GM21367 (cell line): ENCODE measurements around the gene MEI4.
"Not testable (repeated sequence)": the region's sequence is repeated elsewhere in the genome, so short reads cannot be mapped to it uniquely, and the experiment has no call there.

Experiments
- ATAC-seq: cut with Tn5 transposase; IDR thresholded peaks from one replicate; pipeline ENCODE4 v1.9.1; 2021; ENCODE audit not compliant: unreplicated experiment

MEI4 gene

GRCh38 chr6:77813090-77813489, 160.3 kb downstream of the MEI4 start:
- ATAC-seq = no peak

- no peak for ATAC-seq
Measured at GRCh38 chr6:77814119-77814518, 161.3 kb downstream of the MEI4 start.

DNA sequence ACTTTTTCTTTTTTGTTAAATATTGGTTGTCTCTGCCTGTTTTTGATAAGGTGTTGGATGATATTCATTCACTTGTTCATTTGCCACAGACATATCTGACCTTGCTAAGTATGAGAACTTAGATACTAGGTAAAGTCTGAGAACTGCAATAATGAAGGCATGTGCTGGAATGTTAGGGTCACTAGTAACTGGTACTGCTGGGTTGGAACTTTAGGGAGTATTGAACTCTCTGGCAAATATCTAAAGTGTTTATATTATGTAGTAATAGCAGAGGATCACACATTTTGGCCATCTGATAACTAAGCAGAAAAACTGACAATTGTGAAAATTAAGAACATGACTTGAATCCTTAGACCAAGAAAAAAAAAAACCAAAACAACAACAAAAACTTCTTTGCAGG, 162.7 kb downstream of the MEI4 start:
- no peak for ATAC-seq

- no peak for ATAC-seq
Measured at GRCh38 chr6:77816766-77817270, 164.0 kb downstream of the MEI4 start.

GRCh38 chr6:77822265-77822664, 169.4 kb downstream of the MEI4 start:
- ATAC-seq = no peak

GRCh38 chr6:77825204-77825603, 172.4 kb downstream of the MEI4 start:
- ATAC-seq = no peak

DNA sequence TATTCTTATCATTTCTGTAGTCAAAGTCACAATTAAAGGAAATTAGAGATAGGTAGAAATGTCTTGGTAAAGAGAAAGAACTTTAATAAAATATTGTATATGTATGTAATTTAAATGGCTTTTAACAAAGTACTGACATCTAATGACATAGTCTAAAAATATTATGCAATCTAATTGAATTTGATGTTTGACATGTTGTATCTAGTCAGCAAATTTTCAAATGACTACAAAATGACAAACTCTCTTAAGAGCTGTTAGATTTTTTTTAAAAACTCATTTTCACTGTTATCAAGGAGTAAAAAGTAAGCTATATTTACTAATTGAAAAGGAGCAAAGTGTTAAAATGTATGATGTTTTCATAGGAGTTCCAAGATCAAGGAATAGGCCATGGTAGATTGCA, 176.9 kb downstream of the MEI4 start:
- ATAC-seq = no peak

- not testable (repeated sequence) for ATAC-seq
Measured at GRCh38 chr6:77833749-77834148, 180.9 kb downstream of the MEI4 start.

DNA sequence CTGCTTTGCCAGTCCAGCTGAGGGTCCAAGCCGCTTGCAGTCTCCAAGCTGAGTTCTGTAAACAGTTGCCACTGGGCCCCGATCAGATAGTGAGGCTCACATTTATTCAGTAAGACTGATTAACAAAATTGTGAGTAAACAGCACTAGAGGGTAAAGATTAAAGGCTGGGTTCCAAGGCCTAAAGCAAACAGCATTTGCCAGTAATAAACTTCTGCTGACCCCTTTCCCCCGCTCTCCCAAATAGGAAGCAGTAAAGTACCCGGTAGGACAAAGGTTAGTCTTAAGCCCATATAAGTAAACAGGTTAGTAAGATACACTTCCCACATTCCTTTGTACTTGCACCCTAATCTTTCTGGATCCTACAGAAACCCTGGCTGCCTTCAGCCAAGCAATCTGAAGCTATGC, 181.8 kb downstream of the MEI4 start:
- no peak for ATAC-seq

GRCh38 chr6:77837034-77837784, 184.4 kb downstream of the MEI4 start:
- no peak for ATAC-seq

DNA sequence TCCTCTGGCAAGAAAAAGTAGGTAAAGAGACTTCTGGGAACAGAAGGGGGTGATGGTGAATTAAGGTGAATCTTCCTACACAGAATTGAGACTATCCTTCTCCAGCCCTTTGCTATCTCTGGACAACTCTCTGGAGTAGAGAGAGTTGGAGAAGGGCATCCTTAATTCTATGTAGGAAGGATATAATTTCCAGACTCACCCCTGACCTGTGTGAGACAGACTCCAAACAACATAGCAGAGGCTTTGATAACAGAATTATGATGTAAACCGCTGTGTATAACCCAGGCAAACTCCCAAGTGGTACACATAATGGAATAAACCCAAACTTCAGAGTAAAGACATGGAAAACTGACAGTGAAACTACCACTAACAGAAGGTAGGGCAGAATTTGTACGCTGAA, 186.5 kb downstream of the MEI4 start:
- ATAC-seq = no peak

DNA sequence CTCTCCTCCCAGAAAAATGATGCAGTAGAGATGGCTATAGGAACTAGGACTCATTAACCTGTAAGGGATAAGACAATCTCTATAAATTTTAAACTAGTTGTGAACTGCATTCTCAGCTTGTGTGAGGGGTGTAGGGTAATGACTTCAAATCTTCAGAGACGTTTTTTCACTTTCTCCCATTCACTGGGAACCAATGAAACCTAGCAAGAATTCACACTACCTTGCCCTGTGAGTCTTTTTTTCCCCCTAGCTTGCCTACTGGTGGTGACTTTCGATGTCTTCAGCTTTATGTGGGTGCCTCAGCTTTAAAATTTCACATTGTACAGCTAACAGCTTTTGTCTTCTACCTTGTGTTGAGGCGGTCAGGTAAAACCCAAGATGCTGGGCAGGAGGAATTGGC, 192.0 kb downstream of the MEI4 start:
- ATAC-seq = no peak

GRCh38 chr6:77853401-77853800, 200.6 kb downstream of the MEI4 start:
- no peak for ATAC-seq

DNA sequence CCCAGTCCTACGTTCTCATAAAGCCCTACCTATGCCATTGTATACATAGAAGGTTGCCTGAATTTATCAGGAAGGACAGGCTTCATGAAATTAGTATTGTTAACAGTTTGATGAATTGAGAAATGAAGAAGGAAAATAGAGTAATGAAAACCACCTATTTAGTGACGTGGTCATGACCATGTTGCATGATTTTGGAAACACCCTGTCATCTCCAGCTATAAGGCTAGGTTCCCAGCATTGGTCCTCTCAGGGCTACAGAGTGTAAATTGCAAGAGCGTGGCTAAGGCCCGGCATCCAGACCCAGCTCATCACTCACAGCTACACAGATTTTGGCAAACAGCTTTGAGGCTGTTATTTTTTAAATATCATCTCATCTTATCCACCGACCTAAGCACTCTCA, 203.6 kb downstream of the MEI4 start:
- no peak for ATAC-seq

- no peak for ATAC-seq
Measured at GRCh38 chr6:77857421-77857820, 204.6 kb downstream of the MEI4 start.

GRCh38 chr6:77876300-77876699, 223.5 kb downstream of the MEI4 start:
- ATAC-seq = no peak

DNA sequence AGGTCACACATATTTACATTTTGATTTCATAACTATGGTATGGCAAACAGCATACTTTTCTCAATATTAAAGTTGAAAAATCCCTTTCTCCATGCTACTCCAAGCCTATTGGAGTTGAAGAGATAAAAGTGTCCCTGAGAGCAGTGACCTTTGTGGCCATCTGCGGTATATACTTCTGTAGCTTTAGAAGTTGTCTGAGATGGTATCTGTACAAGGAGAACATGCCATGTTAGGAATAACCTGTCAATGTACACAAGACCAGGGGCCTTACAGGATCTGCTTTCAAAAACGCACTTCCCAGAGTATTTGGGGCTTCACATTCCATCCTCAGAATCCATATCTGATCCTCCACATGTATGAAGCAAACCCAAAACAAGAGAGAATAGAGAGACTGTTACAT, 226.7 kb downstream of the MEI4 start:
- ATAC-seq = no peak

DNA sequence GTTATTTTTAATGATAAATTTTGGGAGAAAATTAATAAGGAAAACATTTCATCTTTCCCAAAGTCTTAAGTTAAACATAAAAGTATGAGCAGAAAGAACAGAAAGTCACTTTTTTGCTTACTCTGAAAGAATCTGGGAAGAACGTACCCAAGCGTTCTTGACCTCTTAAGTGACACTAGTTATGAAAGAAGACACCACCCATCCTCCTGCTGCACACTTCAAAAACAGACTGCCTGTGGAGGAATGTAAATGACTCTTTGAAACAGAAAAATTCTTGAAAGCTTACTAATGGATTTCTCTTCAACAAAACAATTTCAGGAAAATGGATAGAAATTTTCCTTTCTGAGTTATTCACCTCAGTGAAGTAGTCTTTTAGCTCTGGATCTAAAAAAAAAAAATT, 227.7 kb downstream of the MEI4 start:
- ATAC-seq = no peak

DNA sequence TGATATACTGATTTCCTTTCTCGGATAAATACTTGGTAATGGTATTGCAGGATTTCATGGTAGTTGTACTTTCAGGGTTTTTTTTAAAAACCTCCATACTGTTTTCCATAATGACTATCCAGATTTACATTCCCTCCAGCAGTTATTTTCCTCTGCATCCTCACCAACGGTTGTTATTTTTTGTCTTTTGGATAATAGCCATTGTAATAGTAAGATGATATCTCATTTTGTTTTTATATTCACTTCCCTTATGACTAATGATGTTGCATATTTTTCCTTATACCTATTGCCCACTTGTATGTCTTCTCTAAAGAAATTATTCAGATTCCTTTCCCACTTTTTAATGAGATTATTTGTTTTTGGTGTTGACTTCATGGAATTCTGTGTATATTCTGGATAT, 231.0 kb downstream of the MEI4 start:
- no peak for ATAC-seq

- ATAC-seq = no peak
Measured at GRCh38 chr6:77893391-77893790, 240.6 kb downstream of the MEI4 start.

- ATAC-seq = no peak
Measured at GRCh38 chr6:77906070-77906469, 253.2 kb downstream of the MEI4 start.

DNA sequence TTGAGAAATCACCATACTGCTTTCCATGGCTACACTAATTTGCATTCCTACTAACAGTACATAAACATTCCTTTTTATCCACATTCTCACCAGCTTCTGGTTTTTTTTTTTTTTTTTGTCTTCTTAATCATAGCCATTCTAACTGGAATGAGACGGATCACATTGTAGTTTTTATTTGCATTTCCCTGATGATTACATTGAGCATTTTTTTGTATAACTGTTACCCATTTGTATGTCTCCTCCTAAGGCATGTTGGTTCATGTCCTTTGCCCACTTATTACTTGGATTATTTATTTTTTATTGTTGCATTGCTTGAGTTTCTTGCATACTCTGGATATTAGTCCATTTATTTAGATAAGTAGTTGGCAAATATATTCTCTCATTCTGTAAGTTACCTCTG, 258.0 kb downstream of the MEI4 start:
- ATAC-seq = no peak

- no peak for ATAC-seq
Measured at GRCh38 chr6:77926198-77926751, 273.4 kb downstream of the MEI4 start.
